Raji (cell line): ENCODE data around the gene ZDHHC12.

Experiments
- POLR2A ChIP-seq: IDR thresholded peaks from 2 replicates; pipeline ENCODE4 v1.6.1; 2011; ENCODE audit warnings: low read depth, low read length, control low read depth; ENCODE audit not compliant: insufficient read depth

The ZDHHC12 gene

DNA sequence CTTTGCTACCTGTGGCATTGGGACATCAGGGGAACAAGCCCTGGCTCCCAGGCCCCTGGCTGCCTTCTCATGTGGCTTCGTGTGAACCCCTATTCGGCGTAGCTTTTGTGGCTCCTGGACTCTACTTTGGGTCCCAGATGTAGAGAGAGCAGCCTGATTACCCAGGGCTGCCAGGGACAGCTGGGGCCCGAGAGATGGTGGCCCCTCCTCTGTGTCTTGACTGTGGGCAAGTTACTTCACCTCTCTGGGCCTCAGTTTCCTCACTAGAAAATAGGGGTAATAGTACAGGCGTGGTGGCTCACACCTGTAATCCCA, 19.6 kb downstream of the ZDHHC12 start:
- no peak for TF ChIP-seq POLR2A

DNA sequence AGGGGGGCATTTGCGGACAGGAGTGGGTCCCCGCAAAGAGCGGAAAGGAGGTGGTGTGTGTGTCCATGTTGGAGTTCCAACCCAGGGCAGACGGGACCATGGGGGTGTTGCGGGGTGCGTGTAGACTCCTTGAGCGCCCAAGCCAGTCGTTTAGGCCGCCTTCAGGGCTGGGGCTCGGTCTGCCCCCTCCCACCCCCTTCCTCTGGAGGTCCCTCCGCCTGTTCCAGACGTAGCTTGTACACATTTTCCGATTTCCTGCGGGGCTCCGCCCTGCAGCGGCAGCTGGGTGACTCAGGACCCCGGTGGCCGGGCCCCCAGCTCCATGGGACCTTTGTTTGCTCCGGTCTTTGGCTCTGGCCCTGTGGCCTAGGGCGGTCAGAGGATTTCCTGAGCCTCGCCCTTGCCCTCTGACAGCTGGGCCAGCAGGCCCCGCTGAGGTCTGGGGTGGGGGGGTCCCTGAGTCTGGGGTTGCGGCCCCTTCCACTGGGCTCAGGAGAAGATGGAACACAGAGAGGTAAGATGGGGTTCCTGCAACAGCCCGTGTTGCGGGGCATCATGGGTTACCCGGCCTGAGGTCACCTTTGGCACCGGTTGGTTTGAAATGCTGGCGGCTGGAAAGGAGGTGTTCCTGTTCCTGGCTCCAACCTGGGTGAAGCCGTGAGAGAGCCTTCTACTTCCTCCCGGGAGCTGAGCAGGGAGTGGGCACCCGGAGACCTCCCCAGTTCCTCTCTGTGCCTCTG, 20.1 kb downstream of the ZDHHC12 start:
- no peak for TF ChIP-seq POLR2A

DNA sequence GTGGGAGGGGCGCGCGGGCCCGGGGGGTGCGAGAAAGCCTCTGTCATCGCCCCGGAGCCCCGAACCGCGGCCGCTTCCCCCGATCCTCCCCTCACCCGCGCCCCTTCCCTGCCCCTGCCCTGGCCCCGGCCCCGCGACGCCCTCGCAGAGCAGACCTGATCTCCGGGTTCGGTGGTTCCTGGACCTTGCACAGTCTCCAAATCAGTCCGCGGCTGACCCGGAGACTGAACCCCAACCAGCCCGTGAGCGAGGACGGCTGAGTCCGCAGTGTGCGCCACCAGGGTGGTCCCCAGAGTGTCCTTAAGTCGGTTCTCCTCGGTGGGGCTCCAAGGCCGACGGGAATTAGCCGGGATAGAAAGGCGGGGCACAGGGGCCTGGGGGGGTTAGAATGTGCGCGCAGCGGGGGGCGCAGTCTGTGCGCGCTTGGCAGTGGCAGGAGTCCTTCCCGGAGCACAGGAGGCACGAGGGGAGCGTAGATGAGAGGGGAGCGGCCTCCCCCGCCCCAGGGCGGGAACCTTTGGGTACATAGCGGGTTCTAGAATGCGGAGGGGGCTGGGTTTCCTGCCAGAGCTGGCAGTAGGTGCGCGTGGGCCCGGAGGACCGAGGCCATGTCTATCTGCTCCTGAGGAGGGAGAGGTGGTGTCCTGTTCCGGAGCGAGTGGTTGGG, 20.8 kb downstream of the ZDHHC12 start:
- no peak for TF ChIP-seq POLR2A

DNA sequence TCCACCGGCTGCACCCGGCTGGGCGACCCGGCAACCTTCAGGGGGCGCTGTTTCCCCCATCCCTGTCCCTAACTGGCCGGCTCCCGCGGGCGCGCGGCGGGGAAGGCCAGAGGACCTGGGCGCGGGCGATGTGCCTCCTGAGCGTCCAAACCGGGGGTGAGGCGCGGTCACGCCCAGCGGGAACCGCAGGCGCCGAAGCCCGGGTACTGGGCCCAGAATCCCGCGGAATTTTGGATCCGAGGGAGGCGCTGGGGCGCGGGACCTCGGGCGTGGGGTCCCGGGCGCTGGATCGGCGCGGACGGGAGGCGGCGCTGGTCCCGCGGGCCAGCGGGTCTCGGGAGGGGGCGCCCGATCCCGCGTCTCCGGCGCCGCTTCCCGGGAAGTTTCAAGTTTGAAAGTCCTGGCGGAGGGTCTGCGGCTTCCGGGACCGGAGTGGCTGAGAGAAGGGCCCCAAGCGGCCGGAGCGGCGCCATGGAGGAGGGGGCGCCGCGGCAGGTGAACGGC, 21.4 kb downstream of the ZDHHC12 start, which contains the start of gene PKN3:
TSS of gene PKN3 (plus strand) at position 59 of the 504 bp plus-strand sequence. CDS start at position 472, 413 bp downstream.
- peak; percentile 37; the same call in 1 of the 2 replicates for TF ChIP-seq POLR2A

DNA sequence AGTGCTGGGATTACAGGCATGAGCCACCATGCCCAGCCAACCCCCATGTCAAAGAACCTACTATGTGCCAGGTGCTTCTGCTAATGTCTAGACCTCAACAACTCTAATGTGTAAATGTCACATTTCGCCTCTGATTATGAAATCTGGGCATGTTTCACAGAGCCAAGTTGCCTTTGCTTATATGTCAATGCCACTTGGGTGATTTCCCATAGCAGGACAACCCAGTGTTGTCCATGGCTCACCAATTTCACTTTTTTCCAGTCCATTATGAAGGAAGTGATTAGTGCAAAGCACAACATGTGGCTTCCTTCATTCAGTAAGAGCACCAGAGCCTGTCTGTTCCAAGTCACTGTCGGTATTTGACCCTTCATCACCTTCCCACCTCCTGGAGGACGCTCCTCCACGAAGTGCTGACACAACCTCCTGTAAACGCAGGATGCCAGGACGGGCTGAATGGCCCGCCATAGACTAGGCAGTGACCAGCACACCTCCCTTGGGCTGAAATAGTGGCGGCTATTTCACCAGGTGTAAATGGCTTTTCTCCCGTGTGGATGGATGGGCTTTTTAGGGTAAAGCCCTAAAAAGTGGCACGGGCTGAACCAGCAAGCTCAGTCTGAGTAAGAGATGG, 22.6 kb downstream of the ZDHHC12 start:
- TF ChIP-seq POLR2A = no peak

DNA sequence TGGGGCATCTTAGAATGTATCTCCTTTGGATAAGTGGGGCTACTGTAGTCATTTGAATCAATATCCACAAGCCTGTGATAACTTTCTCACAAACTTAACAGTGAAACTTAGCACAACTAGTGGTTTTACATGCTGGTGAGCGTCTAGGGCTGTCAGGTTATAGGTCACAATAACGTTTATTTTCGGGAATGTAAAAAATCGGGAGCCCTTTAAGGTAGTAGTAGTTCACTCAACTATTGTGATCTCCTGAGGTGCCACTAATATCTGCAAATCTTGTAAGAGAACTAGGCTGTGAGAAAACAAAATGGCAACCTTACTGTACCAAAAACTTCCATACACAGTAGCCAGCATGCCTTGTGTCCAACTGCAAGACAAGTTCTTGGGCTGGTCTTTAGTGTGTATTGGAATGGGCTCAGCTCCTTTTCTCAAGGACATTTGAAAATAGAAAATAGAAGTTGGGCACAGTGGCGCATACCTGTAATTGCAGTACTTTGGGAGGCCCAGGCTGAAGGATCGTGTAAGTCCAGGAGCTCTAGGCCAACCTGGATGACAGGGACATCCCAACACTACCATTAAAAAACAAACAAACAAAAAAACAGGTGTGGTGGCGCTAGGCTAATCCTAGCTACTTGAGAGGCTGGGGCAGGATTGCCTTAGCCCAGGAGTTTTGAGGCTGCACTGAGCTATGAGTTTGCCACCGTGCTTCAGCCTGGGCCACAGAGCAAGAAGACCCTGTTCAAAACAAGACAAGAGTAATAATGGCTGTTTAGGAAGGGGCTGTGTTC, 26.8 kb downstream of the ZDHHC12 start:
- TF ChIP-seq POLR2A = no peak

DNA sequence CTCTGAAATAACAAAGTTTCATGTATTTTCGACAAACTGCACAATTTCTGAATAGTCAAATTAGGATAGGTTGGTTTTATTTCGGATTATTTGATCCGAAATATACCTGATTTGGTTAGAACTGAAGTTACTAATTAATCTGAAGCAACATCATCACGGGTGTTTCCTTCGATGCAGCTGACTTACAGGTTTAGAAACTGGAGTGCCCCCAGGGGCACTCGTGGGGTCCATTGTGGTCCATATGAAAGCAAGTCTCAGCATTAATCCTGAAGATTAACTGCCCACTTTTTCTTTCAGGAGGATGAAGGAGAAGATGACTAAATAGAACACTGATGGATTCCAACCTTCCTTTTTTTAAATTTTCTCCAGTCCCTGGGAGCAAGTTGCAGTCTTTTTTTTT, 29.6 kb downstream of the ZDHHC12 start:
- no peak for TF ChIP-seq POLR2A

DNA sequence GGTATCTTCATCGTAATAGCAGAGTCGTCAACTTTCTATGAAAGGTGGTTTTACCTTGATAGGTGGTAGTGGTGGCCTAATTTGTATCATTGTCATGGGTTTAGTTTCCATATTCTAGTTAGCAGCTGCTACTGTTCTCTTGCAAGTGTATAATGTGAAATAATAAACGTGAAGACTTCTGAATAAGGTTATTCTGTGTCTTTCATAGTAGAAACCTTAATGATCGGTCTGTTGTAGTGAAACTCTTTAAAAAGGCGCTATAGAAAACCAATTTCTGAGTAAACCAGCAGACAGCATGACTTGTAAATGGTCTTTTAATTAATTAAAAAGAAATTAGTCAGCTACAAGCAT, 33.3 kb downstream of the ZDHHC12 start:
- TF ChIP-seq POLR2A = no peak

DNA sequence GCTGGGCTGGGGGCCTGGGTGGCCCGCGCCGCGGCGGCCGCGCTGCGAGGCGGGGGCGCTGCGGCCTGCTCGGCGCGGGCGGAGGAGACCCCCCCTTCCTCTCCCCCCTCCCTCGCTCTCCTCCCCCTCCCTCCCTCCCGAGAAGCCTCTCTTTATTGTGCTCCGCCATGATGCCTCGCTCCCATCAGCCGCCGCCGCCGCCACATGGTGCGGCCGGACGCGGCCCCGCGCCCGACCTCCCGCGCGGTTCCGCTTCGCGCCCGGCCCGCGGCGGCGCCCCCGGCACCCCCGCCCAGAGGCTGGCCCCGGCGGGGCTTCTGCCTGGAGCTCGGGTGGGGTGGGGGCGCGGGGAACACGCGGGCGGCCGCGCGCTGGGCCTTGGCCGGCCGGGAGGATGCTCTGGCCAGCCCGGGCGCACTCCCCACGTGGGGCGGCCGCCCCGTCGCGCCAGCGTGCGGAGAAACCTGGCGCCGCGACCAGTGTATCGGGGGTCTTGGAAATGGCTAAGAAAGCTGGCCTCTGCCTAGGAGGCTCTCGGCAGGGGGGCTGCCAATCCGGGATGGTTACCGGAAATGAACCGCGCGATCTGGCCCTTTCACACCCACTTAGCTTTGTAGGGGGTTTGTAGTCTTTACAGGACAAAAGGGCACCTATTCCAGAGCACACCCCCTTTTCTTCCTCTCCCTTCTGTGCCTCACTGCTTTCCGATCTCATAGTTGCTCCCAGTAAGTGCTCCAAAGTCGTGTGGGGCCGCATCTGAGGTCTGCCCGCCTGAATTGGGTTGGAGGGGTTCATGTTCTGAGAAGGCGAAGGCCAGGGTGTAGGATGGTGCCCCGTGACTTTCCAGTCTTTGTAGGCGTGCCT, 33.9 kb downstream of the ZDHHC12 start:
- 0 out of 2 replicates have a peak, but pooled peaks have one; percentile 16 for TF ChIP-seq POLR2A

DNA sequence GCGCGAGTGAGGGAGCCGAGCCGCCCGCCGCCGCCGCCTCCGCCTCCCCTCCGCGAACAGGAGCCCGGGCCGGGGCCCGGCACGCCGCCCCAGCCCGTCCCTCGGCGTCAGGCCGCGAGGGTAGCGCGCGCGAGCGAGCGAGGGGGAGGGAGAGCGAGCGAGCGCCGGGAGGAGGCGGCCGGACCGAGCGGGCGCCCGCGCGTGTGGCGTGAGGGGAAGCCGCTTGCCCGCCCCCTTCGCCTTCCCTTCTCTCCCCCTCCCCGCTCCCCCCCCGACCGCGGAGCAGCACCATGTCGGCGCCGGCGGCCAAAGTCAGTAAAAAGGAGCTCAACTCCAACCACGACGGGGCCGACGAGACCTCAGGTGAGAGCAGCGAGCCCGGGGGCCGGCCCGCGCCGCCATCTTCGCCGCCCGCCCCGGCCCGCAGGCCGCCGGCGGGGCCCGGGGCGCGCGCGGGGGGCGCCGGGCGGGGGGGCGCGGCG, 34.6 kb downstream of the ZDHHC12 start:
- no peak for TF ChIP-seq POLR2A

DNA sequence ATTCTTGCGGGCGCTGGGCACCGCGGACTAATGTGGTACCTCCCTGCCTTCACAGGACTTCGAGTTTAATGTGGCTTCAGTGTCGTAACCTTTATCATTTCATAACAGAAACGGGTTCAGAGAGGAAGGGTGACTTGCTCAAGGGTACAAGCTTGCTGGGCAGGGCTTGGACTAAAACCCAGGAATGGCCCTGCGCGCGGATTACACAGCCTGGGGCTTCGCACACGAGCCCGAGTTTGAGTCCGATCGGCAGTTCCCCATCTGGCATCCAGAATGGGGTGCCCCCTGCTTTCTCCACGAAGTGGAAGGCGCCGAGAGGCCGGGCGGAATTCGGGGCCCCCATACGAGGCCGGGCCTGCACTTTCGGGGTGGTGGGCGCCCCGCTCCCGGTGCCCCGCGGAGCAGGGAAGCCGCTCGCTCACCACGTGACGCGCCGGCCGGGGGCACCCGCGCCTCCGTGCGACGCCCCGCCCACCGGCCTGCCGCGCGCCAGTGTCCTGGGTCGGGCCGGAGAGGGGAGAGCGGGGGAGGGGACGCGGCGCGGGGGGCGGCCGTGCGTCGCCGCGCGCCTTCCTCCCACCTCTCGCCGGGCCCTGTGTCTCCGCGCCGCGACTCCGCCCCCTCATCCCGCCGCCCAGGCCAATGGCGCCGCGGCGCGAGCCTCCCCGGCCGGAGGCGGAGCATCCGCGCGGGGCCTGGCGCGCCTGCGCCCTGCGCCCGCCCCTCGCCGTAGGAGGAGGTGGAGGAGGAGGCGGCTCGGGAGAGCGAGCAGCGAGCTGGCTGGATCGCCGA, 35.2 kb downstream of the ZDHHC12 start, which contains the start of gene SET:
TSS of gene SET (plus strand) at position 722 of the 792 bp plus-strand sequence. CDS start 361 bp downstream, outside the sequence.
- peak; percentile 76 for TF ChIP-seq POLR2A

DNA sequence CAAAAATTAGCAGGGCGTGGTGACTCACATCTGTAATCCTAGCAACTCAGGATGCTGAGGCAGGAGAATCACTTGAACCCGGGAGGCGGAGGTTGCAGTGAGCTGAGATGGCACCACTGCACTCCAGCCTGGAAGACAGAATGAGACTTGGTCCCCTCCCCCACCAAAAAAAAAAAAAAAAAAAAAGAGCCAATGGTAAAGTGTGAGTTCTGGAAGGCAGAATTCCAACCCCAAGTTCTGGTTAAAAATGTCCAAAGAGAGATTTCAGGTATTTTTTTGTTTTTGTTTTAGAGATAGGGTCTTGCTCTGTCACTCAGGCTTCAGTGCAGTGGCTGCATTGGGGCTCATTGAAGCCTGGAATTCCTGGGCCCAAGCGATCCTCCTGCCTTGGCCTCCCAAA, 36.5 kb downstream of the ZDHHC12 start:
- TF ChIP-seq POLR2A = no peak
